Glomerular visceral epithelial cell (primary cell): ENCODE measurements around the gene PRKAG2.
"Not testable (repeated sequence)": the region's sequence is repeated elsewhere in the genome, so short reads cannot be mapped to it uniquely, and the experiment has no call there.

Experiments used
- DNase-seq: peaks from one replicate; pipeline ENCODE4 v3.0.0-alpha.2; 2016; ENCODE audit errors: extremely low spot score

Gene PRKAG2

DNA sequence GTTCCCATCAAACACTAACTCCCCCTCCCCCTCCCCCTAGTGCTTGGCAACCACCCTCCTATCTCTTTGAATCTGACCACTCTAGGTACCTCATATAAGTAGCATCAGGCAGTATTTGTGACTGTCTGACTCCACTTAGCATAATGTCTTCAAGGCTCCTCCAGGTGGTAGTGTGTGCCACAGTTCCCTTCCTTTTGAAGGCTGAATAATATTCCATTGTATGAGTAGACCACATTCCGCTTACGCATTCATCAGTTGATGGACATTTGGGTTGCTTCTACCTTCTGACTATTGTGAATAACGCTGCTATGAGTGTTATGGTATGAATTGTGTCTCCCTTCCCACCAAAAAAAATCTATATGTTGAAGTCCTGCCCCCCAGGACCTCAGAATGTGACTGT, 89.6 kb downstream of the PRKAG2 start:
- DNase-seq, result no peak

DNA sequence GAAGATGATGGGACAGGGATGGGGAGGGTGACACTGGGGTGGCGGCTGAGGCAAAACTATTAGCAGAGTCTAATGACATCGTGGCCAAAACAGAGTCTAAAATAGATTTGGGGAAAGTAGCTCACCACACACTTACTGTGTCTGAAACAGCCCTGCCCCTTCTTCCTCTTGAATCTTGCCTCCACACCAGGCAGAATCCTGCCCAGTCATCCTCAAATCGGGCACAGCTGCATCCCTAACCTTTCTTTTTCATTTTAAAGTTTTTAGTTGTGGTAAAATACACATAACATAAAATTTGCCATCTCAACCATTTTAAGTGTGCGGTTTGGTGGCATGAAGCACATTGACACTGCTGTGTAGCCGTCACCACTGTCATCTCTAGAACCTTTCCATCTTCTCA, 90.0 kb downstream of the PRKAG2 start:
- no peak for DNase-seq

DNA sequence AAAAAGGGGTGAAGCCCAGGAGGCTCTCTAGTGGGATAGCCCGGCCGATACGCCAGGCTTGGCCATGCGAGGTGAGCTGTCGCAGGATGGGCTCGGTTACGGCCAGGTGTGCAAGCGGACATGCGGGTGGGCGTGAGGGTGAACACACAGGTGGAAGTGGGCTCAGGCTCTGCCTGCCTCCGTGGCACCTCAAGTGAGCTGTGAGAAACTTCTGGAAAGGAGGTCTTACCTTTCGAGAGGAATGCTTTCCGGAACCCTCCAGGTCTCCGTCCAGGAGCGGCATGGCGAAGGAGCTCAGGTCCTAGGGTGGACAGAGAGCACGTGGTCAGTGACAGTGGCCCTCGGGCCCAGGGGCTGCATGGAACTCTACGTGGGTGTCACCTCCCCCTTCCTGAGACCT, 90.7 kb downstream of the PRKAG2 start:
- DNase-seq, result no peak

- DNase-seq, result no peak
Measured at GRCh38 chr7:151785681-151785965, 91.3 kb downstream of the PRKAG2 start.

DNA sequence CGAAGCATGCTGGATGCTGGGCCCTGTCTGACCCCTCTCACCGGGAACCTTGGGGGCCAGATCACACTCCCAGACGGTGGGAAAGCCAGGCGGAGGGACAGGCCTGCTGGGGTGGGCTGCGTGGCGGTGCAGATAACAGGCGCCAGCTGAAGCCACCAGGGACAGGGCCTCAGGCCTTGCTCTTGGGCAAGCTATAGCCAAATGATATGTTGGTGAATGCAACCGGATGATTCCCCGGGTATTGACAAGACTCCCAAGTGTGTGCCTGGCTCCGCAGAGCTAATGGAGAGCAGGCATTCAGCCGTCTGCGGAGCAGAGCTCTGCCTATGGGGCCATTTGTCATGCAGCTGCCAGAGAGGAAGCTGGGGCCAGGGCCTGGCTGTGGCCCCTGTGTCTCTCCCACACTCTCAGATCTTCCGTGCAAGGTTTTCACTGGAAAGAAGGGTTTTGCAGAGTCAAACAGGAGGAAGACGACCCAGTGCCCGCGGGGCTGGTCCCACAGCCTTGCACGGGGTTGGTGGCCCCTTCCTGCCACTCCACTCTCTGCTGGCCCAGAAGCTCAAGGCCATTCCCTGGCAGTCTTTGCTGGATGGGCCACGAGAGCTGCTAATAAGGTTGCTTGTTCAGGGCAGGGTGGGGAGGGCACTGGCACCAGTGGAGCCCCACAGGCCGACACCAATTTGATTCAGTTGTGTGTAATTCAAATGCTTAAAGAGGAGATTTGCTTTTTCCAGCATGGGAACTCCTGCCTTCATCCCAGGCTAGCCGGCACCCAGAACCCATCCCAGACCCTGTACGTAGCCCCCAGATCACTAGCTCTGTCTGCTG, 91.8 kb downstream of the PRKAG2 start:
- no peak for DNase-seq

DNA sequence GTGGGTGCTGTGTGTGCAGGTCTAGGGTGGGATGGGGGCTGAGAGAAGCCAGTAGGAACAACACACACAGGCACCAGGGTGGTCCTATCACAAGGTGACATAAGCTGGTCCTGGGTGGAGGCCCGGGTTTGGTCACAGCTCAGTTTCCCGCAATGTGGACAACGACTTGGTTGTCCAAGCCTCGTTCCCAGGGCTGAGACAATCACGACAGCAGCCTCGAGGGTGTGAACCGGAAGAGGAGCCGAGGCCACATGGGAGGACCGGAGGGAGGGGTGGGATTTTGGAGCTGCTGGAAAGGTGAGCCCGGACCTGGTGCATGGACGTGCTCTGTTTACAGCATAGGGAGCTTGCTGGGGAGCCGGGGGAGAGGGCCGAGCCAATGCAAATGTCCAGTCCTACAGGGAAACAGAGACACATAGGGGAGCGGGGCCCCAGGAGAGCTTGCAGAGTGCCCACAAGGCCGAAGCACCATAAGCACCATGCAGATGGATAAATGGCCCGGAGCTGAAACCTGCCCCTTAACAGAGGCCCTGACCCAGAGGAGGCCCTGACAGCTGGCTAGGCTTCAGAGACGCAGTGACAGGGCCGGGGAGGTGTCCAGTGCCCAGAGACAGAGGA, 92.8 kb downstream of the PRKAG2 start:
- no peak for DNase-seq

DNA sequence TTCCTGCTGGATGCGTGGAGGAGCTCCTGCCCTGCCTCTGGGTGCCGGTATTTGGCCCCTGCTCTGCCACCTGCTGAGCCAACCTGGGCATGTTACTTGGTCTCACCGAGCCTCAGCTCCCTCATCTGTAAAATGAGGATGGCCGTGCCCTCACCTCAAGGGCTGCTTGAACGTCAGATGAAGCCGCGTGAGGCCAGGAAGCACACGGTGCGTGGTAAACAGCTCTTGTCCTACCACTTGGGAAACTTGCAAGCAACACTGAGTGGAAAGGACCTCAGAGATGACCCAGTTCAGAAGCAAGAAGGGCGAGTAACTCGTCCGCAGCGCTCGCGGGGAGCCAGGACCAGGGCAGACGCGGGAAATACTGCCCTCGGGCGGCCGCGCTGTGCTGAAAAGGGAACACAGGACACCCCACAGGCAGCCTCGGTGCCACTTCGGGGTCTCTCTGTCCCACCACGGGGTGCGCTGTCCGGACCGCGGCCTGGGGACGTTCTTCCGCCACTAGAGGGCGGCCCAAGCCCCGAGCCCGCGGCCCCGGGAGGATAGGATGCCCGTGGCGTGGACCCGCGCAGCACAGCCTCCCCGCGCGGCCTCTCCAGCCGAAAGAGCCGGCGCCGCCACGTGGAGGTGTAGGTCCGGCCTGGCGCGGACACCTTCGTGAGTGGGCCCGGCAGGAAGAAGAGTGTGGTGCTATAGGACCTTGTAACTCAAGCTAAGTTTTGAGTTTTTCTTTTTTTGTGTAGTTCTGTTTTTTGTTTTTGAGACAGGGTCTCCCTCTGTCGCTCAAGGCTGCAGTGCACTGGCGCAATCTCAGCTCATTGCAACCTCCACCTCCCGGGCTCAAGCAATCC, 94.1 kb downstream of the PRKAG2 start:
- DNase-seq, result peak; percentile 54

DNA sequence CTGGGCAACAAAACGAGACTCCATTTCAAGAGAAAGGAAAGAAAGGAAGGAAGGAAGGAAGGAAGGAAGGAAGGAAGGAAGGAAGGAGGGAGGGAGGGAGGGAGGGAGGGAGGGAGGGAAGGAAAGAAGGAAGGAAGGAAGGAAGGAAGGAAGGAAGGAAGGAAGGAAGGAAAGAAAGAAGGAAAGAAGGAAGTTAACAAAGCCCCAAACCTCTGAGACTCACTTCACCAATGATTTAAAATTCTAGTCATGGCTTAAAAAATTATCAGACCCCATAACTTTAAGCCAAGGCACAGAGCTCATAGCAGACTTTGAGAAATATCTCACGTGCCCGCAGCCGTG, 94.7 kb downstream of the PRKAG2 start:
- not testable (repeated sequence) for DNase-seq

DNA sequence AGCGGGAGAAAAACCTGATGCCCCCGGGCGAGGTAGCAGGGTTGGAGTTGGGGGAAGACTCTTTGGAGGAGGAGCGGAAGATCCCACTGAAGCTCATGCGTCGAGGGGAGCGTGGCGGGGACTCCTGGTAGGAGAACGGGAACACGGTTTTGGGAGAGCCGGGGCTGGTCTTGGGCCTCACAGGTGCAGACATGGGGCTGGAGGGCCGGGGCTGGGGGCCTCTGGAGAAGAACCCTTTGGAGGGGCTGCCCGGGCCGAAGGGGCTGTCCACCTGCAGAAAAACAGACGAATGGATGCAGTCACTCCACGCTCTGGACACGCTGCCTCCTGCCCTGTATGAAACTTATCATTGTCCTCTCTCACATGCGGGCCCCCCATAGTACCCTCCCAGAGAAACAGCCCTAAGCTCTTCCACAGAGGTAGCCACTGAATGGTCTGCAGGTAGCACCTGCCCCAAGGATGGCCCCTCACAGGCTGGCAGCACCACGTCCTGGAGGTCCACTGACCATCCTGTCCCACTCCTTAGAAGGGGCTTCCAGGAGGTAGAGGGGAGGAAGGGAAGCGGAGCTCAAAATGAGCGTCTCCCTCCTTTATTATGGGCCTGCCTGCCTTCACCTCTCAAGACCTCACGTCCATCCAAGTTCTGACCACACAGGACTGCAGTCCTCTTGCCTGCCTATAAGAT, 95.6 kb downstream of the PRKAG2 start:
- no peak for DNase-seq

- DNase-seq, result no peak
Measured at GRCh38 chr7:151780631-151781030, 96.3 kb downstream of the PRKAG2 start.

DNA sequence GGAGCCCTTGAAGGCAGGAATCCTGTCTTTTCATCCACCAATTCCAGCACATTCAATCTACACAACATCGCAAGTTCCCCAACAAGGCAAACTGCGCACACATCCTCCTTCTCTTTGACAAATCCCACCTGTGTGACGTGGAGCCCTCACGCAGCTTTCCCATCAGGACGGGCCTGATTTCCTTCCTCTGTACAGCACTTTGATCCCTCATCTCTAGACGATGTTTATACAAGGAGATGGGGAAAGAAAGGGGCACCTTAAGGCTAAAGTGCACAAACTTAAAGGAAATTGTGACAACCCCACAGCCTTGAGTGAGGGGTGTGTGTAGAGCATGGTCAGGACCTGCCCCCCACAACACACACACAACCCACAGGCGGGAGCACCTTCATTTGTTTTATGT, 97.2 kb downstream of the PRKAG2 start:
- DNase-seq, result no peak

DNA sequence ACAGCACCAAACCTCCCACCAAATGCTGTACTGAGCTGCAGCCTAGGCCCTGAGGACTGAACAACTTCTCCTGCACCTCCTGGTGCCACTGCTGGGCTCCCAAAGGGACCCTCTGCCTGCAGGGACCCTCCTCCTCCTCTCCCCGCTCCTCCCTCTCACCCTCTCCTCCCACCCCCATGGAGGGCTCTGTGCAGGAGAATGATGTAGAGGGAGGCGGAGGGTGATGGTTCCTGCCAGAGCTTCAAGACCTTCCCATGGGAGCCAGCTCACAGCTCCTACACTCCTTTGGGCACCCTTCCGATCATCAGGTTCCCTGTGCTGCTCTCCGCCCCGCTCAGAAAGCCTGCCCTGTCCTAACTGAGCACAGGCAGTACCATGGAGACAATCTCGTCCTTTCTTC, 97.7 kb downstream of the PRKAG2 start:
- DNase-seq, result no peak

DNA sequence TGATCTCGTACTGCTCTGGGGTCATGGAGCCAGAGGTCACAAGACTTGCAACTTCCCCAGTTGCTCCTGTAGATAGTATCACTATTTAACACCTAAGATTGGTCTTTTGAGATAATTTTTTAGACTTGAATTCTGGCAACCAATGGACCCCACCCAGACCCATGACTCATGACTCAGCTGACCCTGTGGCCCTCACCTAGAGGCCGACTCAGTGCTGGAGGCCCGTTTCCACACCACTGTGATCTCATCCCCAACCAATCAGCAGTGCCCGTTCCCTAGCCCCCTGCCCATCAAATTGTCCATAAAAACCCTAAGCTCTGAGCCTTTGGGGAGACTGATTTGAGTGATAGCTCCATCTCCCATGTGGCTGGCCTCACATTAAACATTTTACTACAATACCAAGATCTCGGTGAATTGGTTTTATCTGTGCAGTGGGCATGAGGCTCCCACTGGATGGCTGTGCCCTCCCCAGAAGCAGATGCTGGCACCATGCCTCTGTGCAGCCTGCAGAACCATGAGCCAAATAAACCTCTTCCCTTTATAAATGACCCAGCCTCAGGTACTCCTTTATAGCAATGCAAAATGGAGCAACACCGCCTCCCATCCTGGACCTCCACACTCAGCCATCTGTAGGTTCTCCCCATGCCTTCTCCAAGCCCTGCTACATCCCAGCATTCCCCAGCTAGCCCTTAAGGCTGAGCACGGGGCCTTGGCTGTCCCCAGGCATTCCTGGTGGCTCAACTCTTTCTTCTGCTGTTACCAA, 98.8 kb downstream of the PRKAG2 start:
- no peak for DNase-seq

DNA sequence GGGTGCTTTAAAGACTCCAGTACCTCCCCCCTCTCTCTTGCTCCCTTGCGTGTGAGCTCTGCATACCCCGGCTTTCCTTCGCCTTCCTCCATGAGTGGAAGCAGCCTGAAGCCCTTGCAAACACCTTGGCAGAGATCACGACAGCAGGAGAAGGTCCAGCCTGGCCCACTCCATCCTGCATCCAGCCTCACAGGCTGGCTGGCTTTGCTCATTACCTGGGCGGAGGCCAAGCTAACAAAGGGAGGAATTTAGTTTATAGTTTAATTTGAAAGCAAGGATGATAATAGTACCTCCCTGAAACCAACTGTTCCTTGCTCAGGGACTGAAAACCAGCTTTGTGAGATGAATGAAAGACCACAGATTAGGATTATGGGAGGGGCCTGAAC, 99.4 kb downstream of the PRKAG2 start:
- DNase-seq, result no peak

- no peak for DNase-seq
Measured at GRCh38 chr7:151776876-151777494, 99.9 kb downstream of the PRKAG2 start.

DNA sequence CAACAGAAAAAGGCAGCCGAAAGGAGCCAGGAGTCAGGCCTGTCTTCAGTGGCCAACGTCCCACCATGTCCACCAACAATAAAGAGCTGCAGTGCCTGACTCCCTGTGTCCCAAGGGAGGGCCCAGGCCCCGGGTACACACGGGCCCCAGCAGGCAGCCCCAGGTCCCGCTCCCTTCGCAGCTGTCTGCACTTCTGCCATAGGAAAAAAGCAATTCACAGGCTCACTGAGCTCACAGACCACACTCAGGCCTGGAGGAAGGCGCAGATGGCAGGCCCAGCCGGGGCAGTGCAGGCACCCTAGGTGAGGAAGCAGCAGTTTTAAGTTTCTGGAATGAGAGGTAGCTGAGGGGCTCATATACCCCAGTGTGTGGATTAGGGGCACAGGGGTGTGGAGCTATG, 100.5 kb downstream of the PRKAG2 start:
- DNase-seq, result no peak

GRCh38 chr7:151775547-151776443, 101.1 kb downstream of the PRKAG2 start:
- no peak for DNase-seq

DNA sequence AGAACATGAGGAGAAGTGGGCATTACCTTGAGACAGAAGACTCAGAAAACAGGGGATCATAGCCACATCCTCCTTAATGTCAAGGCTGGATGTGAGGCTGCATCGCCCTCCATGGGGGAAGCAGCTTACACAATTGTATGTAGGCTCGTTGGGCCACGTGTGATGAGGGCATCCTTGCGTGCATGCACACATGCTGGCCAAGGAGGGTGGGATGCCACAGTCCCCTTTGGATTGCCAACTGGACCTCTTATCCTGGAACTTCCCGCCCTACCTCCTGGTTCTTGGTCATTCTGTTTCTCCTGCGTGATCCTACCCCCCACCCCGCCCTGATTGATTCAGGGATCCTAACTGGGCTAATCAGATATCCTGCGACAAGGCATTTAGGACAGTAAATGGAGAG, 102.0 kb downstream of the PRKAG2 start:
- no peak for DNase-seq

- no peak for DNase-seq
Measured at GRCh38 chr7:151773797-151774196, 103.1 kb downstream of the PRKAG2 start.

DNA sequence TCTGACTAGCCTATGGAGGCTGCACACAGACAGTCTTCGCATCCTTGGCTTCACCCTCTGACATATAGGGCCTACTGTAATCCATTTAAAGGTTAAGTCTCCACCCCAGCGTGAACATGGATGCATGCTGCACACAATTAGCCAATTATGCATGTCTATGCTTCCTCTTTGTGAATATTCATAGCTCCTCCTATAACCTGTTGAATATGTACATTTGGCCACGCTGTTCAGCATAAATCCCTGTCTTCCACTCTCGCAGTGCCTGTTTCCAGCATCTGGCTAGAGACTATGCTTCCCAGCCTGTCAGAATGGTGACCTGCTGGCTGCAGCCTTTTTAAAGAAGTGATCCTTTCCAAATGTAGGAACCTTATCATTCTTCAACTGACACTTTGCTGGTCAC, 106.7 kb downstream of the PRKAG2 start:
- DNase-seq, result no peak
